Right ventricle myocardium superior (tissue), 1 donor: ENCODE results near the gene LURAP1L. TPM values are rescaled to one million over a fixed set of nuclear protein-coding genes. Genes with fewer than 3 reads are reported as not detected.
A peak's percentile ranks its signal among the peaks of the same experiment; 100 is the strongest.

ENCODE experiments used
- ATAC-seq: fragments of 200-7000 bp; cut with Tn5 transposase; one replicate; pipeline ENCODE4 v1.9.1; 2020; ENCODE audit warnings: mild to moderate bottlenecking; ENCODE audit not compliant: poor library complexity
- DNase-seq: peaks from one replicate; pipeline ENCODE4 v3.0.0-alpha.2; 2020
- intact Hi-C: fragments of 100-400 bp; cut with DNase I; formaldehyde crosslinking; loops from one replicate; pipeline ENCODE4 v1.11.2; 2022
- long read RNA-seq: library from polyadenylated mRNA; unstranded; transcript quantifications from one replicate; pipeline ENCODE4 v2.0.0, GENCODE V29; 2021
- total RNA-seq: library from RNA; stranded (reverse); fragmentation: NEBNext Ultra II Directional; extraction: Animal tissue kit (Norgen Biotek cat#: 25700); gene quantifications from one replicate; pipeline ENCODE4 v1.2.1, GENCODE V29; 2021
- donor health status: DM: no; HTN: yes; CAD: no; lungs with severe emphysema.

The LURAP1L gene, protein sequence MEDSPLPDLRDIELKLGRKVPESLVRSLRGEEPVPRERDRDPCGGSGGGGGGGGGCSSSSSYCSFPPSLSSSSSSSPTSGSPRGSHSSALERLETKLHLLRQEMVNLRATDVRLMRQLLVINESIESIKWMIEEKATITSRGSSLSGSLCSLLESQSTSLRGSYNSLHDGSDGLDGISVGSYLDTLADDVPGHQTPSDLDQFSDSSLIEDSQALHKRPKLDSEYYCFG
- total RNA-seq: 2.2 TPM
- long read RNA-seq, partial matches to known transcripts: 0 of 4 reads
- long read RNA-seq, other reads (novel, unspliced or antisense): 0 of 4 reads

DNA sequence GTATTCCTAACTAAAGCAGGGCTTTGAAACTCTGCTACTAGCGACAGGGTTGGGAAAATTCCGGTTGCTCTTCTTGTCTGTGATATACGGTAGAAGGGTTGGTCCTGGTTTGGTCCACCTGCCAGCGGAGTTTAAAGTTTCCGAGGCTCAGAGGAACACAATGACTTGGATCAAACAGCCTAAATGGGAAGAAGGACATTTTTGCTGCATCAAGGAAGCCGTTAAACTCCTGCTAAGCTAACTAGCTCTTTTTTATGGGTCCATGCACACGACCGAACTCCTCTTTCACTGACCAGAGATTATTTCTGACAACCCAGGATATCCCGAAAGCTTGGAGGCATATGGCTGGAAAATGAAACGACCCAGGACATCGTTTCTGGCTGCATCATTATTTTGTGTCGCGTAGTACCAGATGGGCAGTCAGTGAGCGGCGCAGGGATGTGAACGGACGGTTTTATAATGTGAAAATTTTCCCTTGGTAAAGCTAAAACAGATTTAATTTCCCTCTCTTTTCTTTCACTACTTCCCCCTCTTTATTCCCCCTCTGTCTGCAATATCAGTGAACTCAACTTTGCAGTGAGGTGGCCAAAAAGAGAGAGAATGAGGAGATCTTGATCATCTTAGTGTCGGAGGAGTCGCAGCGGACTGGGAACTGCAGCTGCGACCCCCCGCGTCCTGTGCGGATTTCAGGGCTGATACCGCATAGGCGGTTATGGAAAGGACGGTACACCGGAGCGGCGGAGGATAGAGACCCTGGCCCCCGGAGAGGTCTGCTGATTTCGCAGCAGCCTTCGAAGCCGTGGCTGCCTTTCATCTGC, at the start of gene LURAP1L:
Gene LURAP1L, plus strand, starts transcription at position 160 of the 818 bp plus-strand sequence. CDS start 696 bp downstream, outside the sequence.
- DNase-seq (peak; percentile 40), ATAC-seq (peak; percentile 77)
- intact Hi-C loops: no loop called here

DNA sequence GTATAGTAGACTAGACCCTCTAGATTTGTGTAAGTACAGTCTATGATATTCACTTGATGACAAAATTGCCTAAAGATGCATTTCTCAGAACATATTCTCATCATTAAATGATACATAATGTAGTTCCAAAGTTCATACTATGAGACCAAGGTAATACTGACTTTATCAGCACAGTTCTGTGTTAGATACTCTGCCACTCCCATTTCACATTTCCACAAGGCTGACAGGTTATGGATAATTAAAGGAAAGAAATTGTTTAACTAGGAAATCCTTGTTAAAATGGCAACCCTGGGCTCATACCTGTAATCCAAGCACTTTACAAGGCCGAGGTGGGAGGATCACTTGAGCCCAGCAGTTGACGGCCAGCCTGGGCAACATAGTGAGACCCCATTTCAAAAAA, 48.0 kb upstream of the LURAP1L start:
- DNase-seq (no peak), ATAC-seq (no peak)
- intact Hi-C loops: no loop called here

DNA sequence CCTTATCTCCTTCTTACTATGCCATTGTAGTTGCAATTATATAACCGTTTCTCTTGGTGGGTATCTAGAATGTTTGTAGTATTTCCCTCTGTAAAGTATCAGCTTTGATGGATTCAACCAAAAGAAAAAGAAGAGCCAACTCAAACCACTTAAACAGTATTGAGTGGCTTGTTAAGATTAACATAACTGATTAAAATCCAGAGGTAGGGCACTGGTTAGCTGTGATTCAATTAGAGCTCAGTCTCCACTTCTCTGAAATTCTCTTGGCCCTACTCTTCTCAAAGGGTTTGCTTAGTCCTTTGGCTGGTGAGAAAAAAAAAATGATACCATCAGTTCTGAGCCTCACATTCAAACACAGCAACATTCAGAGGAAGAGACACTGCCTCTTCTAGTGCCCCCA, 44.6 kb upstream of the LURAP1L start:
- no peak for ATAC-seq
- intact Hi-C loops: no loop called here
- DNase-seq: no peak

DNA sequence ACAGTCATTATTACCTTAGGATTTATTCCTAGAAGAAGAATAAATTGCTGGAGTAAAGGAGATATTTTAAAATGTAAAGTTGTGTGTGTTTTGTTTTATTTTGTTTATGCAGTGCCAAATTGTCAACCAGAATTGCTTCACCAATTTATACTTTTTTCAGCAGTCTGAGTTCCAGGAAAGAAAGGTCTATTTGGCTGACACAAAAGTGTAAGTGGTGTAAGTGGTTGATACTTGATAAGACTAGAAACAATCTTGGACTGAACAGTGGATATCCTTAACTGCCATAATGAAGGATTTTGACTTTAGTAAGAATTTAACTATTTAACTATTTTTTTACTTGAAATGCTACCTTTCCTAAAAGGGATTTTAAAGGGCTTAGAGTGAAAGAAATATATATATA, 43.9 kb upstream of the LURAP1L start:
- no peak for ATAC-seq

DNA sequence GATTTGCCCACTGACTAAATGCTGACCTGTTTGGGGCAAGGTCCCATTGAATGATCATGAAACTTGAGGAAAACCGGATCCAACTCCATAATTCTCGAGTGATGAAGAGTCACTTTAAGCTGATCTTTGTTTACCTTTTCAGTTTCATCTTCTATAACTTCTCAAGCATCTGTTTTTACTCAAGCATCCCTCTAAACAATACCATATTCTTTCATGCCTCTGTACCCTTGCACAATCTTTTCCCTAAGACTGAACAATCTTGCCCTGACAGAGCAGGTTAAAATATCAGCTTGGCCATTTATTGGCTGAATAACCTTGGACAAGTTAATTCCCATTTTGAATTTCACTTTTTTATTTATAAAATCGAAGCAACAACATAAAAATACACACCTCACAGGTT, 41.8 kb upstream of the LURAP1L start:
- ATAC-seq (no peak), DNase-seq (no peak)

More for the DNA sequence above, 43.9 kb upstream of the LURAP1L start:
- no peak for DNase-seq
- intact Hi-C loops: no loop called here

DNA sequence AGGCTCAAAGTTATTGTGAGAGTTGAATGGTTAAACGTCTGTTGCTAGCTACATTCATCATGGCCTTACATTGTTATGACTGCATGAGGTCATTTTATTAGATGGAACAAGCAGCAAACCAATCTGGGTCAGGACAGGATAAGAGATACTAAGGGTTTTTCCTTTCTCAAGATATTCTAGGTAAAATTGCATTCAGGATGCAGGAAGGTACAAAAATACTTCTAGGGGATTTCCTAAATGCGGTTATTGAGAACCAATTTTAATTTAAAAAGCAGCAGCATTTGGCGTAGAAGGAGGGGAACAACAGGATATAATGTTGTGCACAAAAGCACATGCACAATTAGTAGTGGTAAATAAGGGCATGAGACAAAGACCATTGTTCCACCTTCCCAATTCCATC, 39.2 kb upstream of the LURAP1L start:
- no peak for ATAC-seq
- DNase-seq: no peak
- intact Hi-C loops: no loop called here

More for the DNA sequence above, 41.8 kb upstream of the LURAP1L start:
- intact Hi-C loops: no loop called here

DNA sequence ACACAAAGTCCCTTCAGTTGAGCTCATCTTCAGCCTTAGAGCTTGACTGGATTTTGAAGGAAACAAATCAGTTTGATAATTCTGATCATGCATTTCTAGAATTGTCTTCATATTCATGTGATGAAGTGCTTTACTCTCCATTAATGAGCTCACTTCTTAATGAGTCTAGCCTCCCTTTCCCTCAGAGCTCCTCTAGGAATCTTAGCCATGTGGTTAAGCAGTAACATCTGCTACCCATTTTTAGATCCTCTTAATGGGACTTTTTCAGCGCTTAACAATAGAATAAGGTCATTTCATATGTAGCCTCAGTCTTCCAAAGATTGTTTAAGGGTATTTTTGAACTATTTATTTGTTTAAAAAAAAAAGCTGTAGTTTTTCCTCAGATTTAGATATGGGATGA, 36.9 kb upstream of the LURAP1L start:
- ATAC-seq: no peak
- intact Hi-C loops: no loop called here
- DNase-seq: no peak

DNA sequence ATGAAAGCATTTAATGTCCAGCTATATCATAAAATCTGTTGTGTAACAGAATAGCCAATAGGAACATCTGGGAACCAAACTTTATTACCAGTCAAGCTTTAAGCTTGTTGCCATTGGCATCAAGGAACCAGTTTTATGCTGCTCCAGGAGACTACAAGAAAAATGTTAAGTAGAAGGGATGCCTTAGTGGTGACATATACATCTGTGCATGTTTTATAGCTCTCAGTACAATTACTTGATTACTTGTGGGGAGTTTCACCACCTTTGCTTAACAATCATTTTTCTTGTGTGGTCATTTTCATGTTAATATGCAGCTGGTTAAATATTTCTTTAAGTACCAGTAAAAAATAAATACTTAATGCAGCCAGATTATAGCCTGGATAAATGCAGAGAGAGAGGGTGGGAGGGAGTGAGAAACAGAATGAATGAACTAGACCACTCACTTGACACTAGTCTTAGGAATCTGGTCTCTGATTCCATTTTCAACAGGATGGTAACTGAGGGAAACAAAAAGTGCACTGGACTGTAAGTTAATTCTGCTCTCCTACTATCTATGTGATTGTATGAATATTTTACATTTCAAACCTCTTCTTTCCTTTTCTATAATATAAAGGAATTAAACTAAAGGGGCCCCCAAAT, 35.7 kb upstream of the LURAP1L start:
- ATAC-seq (no peak), DNase-seq (no peak)
- intact Hi-C loops: no loop called here

DNA sequence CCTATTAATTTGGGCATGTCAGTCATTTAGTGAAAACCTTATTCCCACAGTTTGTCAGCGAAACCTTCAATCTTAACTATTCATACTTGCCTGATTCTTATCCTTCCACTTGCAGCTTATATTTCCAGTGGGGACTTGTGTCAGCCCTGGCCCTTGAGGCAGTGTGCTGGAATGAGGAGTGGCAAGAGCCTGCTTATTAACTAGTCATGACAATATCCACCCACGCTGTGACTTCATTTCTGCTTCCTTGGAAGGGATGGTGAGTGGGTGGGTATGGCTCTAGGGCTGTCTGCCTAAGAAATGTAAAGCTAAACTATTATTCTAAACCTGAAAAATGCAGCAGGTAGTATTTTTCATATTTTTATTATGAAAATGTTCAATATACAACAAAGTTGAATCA, 34.0 kb upstream of the LURAP1L start:
- DNase-seq: no peak
- ATAC-seq: no peak
- intact Hi-C loops: no loop called here

DNA sequence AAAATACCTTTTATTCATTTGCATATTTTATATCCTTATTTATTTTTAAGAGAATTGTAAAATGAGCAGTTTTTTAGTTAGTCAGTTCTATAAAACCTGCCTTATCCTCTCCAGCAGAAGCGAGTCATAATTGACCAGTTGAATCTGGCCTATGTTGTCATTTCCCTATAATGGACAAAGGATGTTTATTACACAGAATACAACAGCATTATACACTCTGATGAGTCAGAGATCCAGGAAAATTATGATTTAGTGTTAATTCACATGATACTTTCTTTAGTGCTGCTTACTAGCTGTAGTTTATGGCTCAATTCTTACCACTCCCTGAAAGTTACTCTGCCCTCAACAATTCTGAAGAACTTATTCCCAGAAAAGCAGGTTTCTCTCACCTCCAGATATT, 26.8 kb upstream of the LURAP1L start:
- intact Hi-C loops: no loop called here
- DNase-seq (no peak), ATAC-seq (no peak)

DNA sequence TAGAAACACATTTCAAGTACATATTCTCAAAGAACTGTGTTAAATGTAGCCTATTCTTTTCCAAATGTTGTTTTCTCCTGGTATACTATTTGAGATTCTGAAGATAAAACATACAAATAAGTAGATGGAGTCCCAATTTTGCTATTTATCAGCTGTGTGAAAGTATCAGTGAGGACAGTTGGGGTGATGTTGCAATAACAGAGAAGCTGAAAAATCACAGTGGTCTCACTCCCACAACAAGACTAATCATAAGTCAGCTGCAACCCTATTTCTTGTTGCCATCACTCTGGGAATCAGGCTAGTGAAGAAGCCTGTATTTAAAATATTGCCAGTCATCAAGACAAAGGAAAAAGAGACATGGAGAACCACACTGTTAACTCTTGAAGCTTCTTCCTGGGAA, 25.9 kb upstream of the LURAP1L start:
- DNase-seq (no peak), ATAC-seq (no peak)
- intact Hi-C loops: no loop called here

DNA sequence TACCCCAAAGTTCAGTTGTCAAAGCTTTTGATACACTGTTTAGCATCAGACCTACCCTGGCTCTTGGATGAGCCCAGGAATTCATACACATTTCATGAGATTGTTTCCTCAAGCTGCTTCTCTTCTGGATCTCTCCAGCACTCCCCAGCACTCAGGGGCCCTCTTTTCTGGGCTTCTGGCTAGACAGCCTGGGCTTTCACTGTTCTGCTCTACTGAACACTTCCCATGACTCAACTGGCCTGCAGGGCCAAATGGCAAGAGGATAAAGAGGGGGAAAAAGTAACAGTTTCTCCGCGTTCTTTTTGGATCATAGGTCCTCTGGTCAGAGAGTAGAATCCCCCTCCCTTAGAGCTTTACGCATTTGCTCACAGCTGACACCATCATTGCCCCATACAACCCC, 20.9 kb upstream of the LURAP1L start:
- intact Hi-C loops: no loop called here

DNA sequence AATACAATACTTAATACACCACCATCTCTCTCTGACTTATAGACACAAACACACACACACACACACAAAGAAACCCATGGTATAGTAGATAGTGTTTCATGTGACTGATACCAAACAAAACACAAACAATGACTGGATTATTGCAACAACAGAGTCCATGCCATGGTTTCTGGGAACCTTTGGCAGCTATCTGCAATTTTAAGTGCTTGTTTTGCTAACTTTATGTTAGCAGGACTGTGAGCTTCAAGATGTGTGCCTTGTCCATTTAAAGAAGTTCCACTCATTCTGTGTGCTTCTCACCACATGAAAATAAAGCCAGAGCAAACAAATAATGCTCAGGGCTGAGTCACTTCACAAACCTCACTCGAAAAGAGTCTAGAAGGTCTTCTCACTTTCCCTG, 15.1 kb upstream of the LURAP1L start:
- DNase-seq (no peak), ATAC-seq (no peak)
- intact Hi-C loops: no loop called here

More for the DNA sequence above, 20.9 kb upstream of the LURAP1L start:
- DNase-seq: no peak
- no peak for ATAC-seq

DNA sequence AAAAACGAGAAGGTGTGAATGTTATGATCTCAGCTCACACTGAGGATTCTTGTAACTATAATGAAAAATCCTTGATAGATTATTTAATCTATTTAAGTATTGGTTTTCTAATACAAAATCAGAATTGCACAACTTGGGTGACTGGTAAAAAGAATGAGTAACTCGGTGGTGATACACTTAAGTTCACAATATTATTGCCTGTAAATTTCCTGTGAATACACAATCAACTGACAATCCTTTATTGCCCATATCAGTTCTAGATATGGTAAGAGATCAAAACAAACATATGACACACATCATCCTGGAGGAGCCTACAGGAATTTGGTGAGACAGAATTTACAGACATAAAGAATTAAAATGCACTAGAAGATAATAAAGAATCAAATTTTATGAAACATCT, 14.1 kb upstream of the LURAP1L start:
- intact Hi-C loops: no loop called here
- DNase-seq (no peak), ATAC-seq (no peak)

DNA sequence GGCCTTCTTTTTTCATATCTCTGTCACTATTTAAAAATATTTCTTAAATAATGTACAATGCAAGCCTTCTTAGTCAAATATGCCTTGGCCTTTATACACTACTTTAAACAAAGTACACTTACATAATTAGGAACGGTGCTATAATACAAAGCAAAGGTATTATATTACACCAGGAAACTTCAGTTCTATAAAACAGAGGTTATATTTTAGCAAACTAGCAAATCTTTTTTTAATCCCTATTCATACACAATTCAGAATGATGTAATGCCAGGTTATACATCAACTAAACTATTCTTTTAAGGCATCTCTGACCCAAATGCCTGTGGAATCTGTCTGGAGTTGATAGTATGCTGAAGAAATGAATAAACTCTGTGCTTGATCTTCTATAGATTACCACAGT, 10.7 kb upstream of the LURAP1L start:
- intact Hi-C loops: no loop called here
- ATAC-seq: no peak
- DNase-seq: no peak

DNA sequence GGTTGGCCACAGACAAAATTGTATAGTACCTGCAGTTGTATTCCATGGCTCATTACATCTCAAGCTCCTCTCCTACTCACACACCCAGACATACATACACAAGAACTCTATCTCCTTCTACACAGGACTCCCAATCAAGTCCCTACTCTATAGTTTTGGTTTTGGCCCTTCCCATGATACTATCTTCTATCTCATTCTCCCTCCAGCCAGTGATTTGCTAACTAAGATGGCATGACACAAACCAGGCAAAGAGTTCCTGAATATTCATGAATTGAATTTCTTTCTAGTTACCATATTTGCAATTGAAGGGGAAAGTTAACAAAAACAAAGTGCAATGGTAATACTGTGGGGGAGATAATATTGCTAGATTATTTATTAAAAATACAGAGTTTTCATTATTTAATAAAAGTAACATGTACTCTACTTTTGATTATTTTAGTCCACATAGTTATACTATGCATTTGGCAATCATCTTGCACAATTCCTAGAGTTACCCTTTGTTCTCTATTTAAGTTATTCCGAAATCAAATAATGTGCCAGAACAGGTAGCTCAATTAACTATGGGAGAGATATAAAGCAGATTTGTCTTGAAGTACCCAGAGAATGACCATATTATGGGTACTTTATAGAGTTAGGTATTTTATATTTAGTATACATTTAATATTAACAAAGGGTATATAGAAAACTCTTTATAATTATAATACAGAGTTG, 9.6 kb upstream of the LURAP1L start:
- ATAC-seq (no peak), DNase-seq (no peak)
- intact Hi-C loops: no loop called here

DNA sequence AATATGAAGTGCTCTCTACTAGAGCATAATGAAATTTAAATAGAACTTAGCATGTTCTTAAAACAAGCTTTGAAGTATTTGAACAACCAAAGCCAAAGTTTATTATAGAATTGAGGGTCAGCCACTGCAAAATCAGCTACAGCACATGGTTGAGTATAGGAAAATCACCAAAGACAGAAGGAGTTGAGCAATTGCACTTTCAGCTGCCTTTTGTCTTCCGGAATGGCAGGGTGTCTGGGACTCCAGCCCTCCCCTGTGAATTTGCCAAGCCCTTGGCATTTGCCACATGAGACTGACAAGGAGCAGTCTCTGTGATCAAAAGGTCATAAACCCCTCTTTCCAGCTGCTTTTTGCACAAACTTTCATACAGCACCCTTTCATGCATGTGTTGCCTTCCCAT, 8.5 kb upstream of the LURAP1L start:
- no peak for ATAC-seq
- no peak for DNase-seq
- intact Hi-C loops: no loop called here

DNA sequence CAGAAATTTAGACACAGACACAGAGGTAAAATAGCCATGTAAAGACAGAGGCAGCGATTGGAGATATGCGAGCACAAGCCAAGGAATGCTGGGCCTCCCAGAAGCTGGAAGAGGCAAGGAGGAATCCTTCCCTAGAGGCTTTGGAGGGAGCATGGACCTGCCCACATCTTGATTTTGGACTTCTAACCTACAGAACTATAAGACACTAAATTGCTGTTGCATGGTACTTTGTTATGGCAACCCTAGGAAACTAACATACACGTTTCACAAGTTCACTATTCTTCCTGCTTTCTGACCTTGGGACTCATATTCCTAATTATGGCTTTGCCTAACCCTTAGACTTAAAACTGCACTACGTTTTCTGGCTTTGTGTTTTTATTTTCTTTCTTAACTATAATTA, 4.6 kb upstream of the LURAP1L start:
- DNase-seq (no peak), ATAC-seq (no peak)
- intact Hi-C loops: no loop called here

DNA sequence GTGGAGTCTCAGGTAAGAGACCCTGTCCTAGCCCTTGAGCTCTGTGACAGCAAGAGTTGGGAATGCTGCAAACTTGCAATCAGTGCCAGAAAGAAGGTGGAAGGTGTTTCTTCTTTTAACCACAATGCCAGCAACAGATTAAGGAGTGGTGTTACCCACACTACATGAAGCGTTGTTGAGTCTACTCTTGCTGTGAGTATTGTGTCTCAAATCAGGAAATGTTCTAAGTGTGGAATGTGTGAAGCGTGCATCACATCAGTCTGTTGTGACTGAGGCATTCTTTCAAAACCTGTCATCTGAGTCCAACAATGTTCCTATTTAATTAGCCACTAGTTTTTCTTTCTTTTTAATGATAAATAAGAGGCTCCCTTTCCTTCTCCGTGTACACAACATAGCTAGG, 2.9 kb upstream of the LURAP1L start:
- DNase-seq (no peak), ATAC-seq (no peak)
- intact Hi-C loops: no loop called here
